GM23338 (cell line): ENCODE results near the gene SLAMF9. TPM values are rescaled to one million over a fixed set of nuclear protein-coding genes. Genes with fewer than 3 reads are reported as not detected.

Experiments used
- ATAC-seq: fragments of 200-7000 bp; cut with Tn5 transposase; 3 replicates; pipeline ENCODE4 v1.9.1; 2020
- DNase-seq: peaks from one replicate; pipeline ENCODE4 v3.0.0-alpha.2; 2015; ENCODE audit warnings: low spot score
- H2AFZ ChIP-seq: fragments of 200-600 bp; sonication (generic); 2 replicates; pipeline ENCODE4 v1.8.0; 2016; ENCODE audit warnings: antibody characterized with exemption, mild to moderate bottlenecking, moderate library complexity
- H3F3A ChIP-seq: fragments of 200-600 bp; sonication (generic); replicated peaks from 2 replicates; pipeline ENCODE4 v1.8.0; 2017; ENCODE audit warnings: antibody characterized with exemption, mixed run types, low read depth
- H3K27ac ChIP-seq: fragments of 200-600 bp; sonication (generic); 2 replicates; pipeline ENCODE4 v1.6.1; 2016; ENCODE audit warnings: low read depth
- H3K27me3 ChIP-seq: fragments of 200-600 bp; sonication (generic); 2 replicates; pipeline ENCODE4 v1.8.0; 2016; ENCODE audit warnings: mild to moderate bottlenecking, mixed run types, moderate library complexity; ENCODE audit not compliant: insufficient read depth
- H3K36me3 ChIP-seq: fragments of 200-600 bp; sonication (generic); 2 replicates; pipeline ENCODE4 v1.8.0; 2016; ENCODE audit warnings: mild to moderate bottlenecking; ENCODE audit not compliant: insufficient read depth
- H3K4me1 ChIP-seq: fragments of 200-600 bp; sonication (generic); 2 replicates; pipeline ENCODE4 v1.8.0; 2016; ENCODE audit warnings: mild to moderate bottlenecking, moderate library complexity; ENCODE audit not compliant: insufficient read depth
- H3K4me2 ChIP-seq: fragments of 200-600 bp; sonication (generic); 2 replicates; pipeline ENCODE4 v1.7.1; 2017; ENCODE audit warnings: mixed run types
- H3K4me3 ChIP-seq: fragments of 200-600 bp; sonication (generic); 2 replicates; pipeline ENCODE4 v1.6.1; 2016; ENCODE audit warnings: mixed run types
- H3K79me2 ChIP-seq: fragments of 200-600 bp; sonication (generic); replicated peaks from 2 replicates; pipeline ENCODE4 v1.8.0; 2017; ENCODE audit warnings: mild to moderate bottlenecking; ENCODE audit not compliant: insufficient read depth
- H3K9me2 ChIP-seq: fragments of 200-600 bp; sonication (generic); 2 replicates; pipeline ENCODE4 v1.8.0; 2017; ENCODE audit not compliant: insufficient read depth
- H4K20me1 ChIP-seq: fragments of 200-600 bp; sonication (generic); replicated peaks from 2 replicates; pipeline ENCODE4 v1.8.0; 2017; ENCODE audit warnings: mild to moderate bottlenecking; ENCODE audit not compliant: insufficient read depth
- H3K27ac Mint-ChIP-seq: 2 replicates; pipeline ENCODE4 v1.8.0; 2020; ENCODE audit warnings: inconsistent platforms, mild to moderate bottlenecking, moderate library complexity, mixed read lengths
- H3K27me3 Mint-ChIP-seq: 3 replicates; pipeline ENCODE4 v1.8.0; 2022; ENCODE audit warnings: low read depth, mild to moderate bottlenecking, moderate library complexity, mixed read lengths, inconsistent platforms; ENCODE audit not compliant: insufficient read depth, poor library complexity
- H3K36me3 Mint-ChIP-seq: 3 replicates; pipeline ENCODE4 v1.8.0; 2021; ENCODE audit warnings: low read depth, mild to moderate bottlenecking, inconsistent platforms, moderate library complexity, mixed read lengths
- H3K4me1 Mint-ChIP-seq: 3 replicates; pipeline ENCODE4 v1.8.0; 2020; ENCODE audit warnings: mild to moderate bottlenecking, inconsistent platforms, mixed read lengths
- H3K4me3 Mint-ChIP-seq: 3 replicates; pipeline ENCODE4 v1.8.0; 2021; ENCODE audit warnings: moderate library complexity, mild to moderate bottlenecking, inconsistent platforms, mixed read lengths
- H3K9me3 Mint-ChIP-seq: 3 replicates; pipeline ENCODE4 v1.8.0; 2020; ENCODE audit warnings: moderate library complexity, mild to moderate bottlenecking, inconsistent platforms, mixed read lengths
- CREB1 ChIP-seq: fragments of 250-450 bp; sonication (Bioruptor Pico); IDR thresholded peaks from 2 replicates; pipeline ENCODE4 v1.5.0; 2020; ENCODE audit warnings: low read depth, mild to moderate bottlenecking, moderate library complexity
- EZH2phosphoT487 ChIP-seq: fragments of 200-600 bp; sonication (generic); IDR thresholded peaks from one replicate; pipeline ENCODE4 v1.8.1; 2018; ENCODE audit warnings: antibody characterized with exemption; ENCODE audit not compliant: unreplicated experiment
- JUNB ChIP-seq: IDR thresholded peaks from one replicate; pipeline ENCODE4 v1.6.1; 2016; ENCODE audit warnings: antibody characterized with exemption; ENCODE audit not compliant: unreplicated experiment
- NANOG ChIP-seq: IDR thresholded peaks from 2 replicates; pipeline ENCODE4 v1.6.1; 2016; ENCODE audit warnings: antibody characterized with exemption, borderline replicate concordance
- POLR2AphosphoS5 ChIP-seq: IDR thresholded peaks from 2 replicates; pipeline ENCODE4 v1.6.1; 2016; ENCODE audit warnings: antibody characterized with exemption, low read depth
- ZNF114 ChIP-seq: fragments of 250-450 bp; sonication (Bioruptor Pico); IDR thresholded peaks from 2 replicates; pipeline ENCODE4 v1.5.0; 2020; ENCODE audit warnings: mild to moderate bottlenecking, moderate library complexity
- ZNF331 ChIP-seq: fragments of 250-450 bp; sonication (Bioruptor Pico); IDR thresholded peaks from 2 replicates; pipeline ENCODE4 v1.5.0; 2020; ENCODE audit warnings: low read depth, mild to moderate bottlenecking, moderate library complexity
- polyA plus RNA-seq: library from polyadenylated mRNA; unstranded; fragments of >200 nt; fragmentation: Nextera tagmentation; extraction: Ambion mirVana; gene quantifications from 2 replicates; pipeline ENCODE4 v1.2.1, GENCODE V29; 2016
- total RNA-seq: library from RNA; depleted of rRNA; stranded (reverse); fragments of >200 nt; shearing (Covaris generic); gene quantifications from 2 replicates; pipeline ENCODE4 v1.2.3, GENCODE V29; 2014
- TF ChIP-seq, protein P1 (sequence below): IDR thresholded peaks from one replicate; pipeline ENCODE4 v1.6.1; 2018; ENCODE audit warnings: antibody characterized with exemption; ENCODE audit not compliant: unreplicated experiment
- TF ChIP-seq, protein P2 (sequence below): fragments of 250-450 bp; sonication (Bioruptor Pico); IDR thresholded peaks from 2 replicates; pipeline ENCODE4 v1.5.0; 2020; ENCODE audit warnings: mild to moderate bottlenecking, moderate library complexity

The SLAMF9 gene
- total and polyA plus RNA-seq, 2 experiments from 2014 or later: not detected

DNA sequence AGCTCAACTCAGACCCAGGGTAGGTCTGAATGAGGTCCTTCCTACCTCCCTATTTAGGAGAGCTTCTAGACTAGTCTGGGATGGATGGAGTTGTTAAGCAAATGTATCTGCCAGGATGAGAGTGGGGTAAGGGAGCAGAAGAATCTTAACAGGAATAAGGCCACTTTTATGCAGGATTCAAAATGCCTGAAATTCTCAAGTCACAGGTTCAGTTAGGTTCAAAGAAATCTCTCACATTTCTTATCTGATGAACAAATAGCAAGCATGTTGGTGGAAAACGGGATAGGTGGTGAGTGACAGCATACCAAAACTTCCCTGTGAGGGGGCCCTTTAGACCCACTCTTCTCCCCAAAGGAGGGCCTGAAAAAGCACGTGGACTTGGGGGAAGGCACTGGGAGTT is 3.0 kb downstream of the SLAMF9 start (continued):
- TF ChIP-seq POLR2AphosphoS5: no peak
- TF ChIP-seq EZH2phosphoT487: no peak
- no peak for TF ChIP-seq ZNF331 (CRISPR knock-in tag)

DNA sequence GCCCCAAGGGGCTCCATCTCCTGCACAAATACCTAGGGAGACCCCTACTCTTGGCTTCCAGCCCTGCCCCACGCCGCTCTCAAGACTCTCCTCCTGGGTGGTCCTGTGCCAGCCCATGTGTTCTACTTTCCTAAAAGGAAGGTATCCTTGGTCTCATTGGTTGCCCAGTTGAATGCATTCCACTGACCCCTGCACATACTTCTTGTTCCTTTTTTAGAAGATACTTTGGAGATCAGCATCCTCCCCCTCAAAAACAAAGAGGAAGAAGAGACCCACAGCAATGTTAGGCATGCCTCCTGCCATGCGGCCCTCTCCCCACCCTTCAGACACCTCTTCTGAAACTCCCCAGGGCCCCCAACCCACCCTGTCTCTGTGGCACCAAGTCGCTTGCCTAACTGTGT is 4.1 kb downstream of the SLAMF9 start:
- no peak overlapping the region for H2AFZ ChIP-seq
- H3K36me3 Mint-ChIP-seq: no peaks in the 10 kb centered on the region
- H3K27me3 Mint-ChIP-seq: peaks cover 9% of the 10 kb centered on the region
- no peaks in the 10 kb centered on the region for H3K36me3 ChIP-seq
- H3K9me2 ChIP-seq: peaks cover 11% of the 10 kb centered on the region
- ATAC-seq (no peak), DNase-seq (no peak)
- H3K4me1 Mint-ChIP-seq: peaks cover 10% of the 10 kb centered on the region
- no peak overlapping the region for H3K4me3 ChIP-seq
- TF ChIP-seq ZNF331 (CRISPR knock-in tag) (no peak), NANOG (no peak), CREB1 (CRISPR knock-in tag) (no peak)
- H3K27ac Mint-ChIP-seq: no peak overlapping the region
- no peaks in the 10 kb centered on the region for H3K9me3 Mint-ChIP-seq
- no peak overlapping the region for H3K4me3 Mint-ChIP-seq
- H3K79me2 ChIP-seq: 0 out of 2 replicates have a peak, but pooled peaks cover under 1% of the 10 kb centered on the region
- H3K27me3 ChIP-seq: no peaks in the 10 kb centered on the region
- H3F3A ChIP-seq: no peaks in the 10 kb centered on the region
- H3K4me2 ChIP-seq: no peak overlapping the region
- H4K20me1 ChIP-seq: no peaks in the 10 kb centered on the region
- no peak overlapping the region for H3K27ac ChIP-seq
- peaks cover 8% of the 10 kb centered on the region for H3K4me1 ChIP-seq

DNA sequence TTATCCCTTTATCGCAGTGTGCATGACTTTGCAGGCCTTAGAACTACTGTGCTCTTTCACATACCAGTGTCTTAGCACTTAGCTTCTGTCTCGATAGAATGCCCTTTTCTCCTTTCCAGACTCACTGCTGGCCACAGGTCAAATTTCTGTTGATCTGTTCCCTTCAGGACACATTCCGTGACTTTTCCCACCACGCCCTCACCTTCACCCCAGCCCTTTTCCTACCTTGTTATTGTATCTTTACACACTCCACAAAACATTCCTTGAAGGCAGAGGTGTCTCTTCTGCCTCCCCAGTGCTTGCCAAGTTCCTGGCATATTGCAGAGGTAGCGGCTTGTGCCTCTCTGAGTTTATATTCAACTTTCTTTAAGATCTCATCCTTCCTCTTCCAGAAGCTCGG is 4.9 kb downstream of the SLAMF9 start:
- Mint-ChIP-seq H3K27me3 (peaks cover 8% of the 10 kb centered on the region), H3K9me3 (no peaks in the 10 kb centered on the region), H3K4me1 (peaks cover 18% of the 10 kb centered on the region), H3K4me3 (no peak overlapping the region), H3K27ac (no peak overlapping the region), H3K36me3 (no peaks in the 10 kb centered on the region)
- TF ChIP-seq POLR2AphosphoS5: no peak
- TF ChIP-seq ZNF114 (CRISPR knock-in tag): no peak
- TF ChIP-seq, protein P1, sequence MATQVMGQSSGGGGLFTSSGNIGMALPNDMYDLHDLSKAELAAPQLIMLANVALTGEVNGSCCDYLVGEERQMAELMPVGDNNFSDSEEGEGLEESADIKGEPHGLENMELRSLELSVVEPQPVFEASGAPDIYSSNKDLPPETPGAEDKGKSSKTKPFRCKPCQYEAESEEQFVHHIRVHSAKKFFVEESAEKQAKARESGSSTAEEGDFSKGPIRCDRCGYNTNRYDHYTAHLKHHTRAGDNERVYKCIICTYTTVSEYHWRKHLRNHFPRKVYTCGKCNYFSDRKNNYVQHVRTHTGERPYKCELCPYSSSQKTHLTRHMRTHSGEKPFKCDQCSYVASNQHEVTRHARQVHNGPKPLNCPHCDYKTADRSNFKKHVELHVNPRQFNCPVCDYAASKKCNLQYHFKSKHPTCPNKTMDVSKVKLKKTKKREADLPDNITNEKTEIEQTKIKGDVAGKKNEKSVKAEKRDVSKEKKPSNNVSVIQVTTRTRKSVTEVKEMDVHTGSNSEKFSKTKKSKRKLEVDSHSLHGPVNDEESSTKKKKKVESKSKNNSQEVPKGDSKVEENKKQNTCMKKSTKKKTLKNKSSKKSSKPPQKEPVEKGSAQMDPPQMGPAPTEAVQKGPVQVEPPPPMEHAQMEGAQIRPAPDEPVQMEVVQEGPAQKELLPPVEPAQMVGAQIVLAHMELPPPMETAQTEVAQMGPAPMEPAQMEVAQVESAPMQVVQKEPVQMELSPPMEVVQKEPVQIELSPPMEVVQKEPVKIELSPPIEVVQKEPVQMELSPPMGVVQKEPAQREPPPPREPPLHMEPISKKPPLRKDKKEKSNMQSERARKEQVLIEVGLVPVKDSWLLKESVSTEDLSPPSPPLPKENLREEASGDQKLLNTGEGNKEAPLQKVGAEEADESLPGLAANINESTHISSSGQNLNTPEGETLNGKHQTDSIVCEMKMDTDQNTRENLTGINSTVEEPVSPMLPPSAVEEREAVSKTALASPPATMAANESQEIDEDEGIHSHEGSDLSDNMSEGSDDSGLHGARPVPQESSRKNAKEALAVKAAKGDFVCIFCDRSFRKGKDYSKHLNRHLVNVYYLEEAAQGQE: no peak
- no peak for TF ChIP-seq EZH2phosphoT487
- TF ChIP-seq JUNB: no peak
- TF ChIP-seq ZNF331 (CRISPR knock-in tag): no peak
- TF ChIP-seq, protein P2, sequence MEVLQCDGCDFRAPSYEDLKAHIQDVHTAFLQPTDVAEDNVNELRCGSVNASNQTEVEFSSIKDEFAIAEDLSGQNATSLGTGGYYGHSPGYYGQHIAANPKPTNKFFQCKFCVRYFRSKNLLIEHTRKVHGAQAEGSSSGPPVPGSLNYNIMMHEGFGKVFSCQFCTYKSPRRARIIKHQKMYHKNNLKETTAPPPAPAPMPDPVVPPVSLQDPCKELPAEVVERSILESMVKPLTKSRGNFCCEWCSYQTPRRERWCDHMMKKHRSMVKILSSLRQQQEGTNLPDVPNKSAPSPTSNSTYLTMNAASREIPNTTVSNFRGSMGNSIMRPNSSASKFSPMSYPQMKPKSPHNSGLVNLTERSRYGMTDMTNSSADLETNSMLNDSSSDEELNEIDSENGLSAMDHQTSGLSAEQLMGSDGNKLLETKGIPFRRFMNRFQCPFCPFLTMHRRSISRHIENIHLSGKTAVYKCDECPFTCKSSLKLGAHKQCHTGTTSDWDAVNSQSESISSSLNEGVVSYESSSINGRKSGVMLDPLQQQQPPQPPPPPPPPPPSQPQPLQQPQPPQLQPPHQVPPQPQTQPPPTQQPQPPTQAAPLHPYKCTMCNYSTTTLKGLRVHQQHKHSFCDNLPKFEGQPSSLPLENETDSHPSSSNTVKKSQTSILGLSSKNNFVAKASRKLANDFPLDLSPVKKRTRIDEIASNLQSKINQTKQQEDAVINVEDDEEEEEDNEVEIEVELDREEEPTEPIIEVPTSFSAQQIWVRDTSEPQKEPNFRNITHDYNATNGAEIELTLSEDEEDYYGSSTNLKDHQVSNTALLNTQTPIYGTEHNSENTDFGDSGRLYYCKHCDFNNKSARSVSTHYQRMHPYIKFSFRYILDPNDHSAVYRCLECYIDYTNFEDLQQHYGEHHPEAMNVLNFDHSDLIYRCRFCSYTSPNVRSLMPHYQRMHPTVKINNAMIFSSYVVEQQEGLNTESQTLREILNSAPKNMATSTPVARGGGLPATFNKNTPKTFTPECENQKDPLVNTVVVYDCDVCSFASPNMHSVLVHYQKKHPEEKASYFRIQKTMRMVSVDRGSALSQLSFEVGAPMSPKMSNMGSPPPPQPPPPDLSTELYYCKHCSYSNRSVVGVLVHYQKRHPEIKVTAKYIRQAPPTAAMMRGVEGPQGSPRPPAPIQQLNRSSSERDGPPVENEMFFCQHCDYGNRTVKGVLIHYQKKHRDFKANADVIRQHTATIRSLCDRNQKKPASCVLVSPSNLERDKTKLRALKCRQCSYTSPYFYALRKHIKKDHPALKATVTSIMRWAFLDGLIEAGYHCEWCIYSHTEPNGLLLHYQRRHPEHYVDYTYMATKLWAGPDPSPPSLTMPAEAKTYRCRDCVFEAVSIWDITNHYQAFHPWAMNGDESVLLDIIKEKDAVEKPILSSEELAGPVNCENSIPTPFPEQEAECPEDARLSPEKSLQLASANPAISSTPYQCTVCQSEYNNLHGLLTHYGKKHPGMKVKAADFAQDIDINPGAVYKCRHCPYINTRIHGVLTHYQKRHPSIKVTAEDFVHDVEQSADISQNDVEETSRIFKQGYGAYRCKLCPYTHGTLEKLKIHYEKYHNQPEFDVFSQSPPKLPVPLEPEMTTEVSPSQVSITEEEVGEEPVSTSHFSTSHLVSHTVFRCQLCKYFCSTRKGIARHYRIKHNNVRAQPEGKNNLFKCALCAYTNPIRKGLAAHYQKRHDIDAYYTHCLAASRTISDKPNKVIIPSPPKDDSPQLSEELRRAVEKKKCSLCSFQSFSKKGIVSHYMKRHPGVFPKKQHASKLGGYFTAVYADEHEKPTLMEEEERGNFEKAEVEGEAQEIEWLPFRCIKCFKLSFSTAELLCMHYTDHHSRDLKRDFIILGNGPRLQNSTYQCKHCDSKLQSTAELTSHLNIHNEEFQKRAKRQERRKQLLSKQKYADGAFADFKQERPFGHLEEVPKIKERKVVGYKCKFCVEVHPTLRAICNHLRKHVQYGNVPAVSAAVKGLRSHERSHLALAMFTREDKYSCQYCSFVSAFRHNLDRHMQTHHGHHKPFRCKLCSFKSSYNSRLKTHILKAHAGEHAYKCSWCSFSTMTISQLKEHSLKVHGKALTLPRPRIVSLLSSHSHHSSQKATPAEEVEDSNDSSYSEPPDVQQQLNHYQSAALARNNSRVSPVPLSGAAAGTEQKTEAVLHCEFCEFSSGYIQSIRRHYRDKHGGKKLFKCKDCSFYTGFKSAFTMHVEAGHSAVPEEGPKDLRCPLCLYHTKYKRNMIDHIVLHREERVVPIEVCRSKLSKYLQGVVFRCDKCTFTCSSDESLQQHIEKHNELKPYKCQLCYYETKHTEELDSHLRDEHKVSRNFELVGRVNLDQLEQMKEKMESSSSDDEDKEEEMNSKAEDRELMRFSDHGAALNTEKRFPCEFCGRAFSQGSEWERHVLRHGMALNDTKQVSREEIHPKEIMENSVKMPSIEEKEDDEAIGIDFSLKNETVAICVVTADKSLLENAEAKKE (CRISPR knock-in tag): no peak
- H4K20me1 ChIP-seq: no peaks in the 10 kb centered on the region
- H3K4me1 ChIP-seq: peaks cover 15% of the 10 kb centered on the region
- H3K79me2 ChIP-seq: peaks cover 9% of the 10 kb centered on the region; the same call in 1 of the 2 replicates
- H3K9me2 ChIP-seq: peaks cover 11% of the 10 kb centered on the region
- H3K27ac ChIP-seq: no peak overlapping the region
- no peaks in the 10 kb centered on the region for H3K27me3 ChIP-seq
- no peak overlapping the region for H3K4me2 ChIP-seq
- no peak overlapping the region for H3K4me3 ChIP-seq
- H3K36me3 ChIP-seq: no peaks in the 10 kb centered on the region
- no peaks in the 10 kb centered on the region for H3F3A ChIP-seq
- H2AFZ ChIP-seq: no peak overlapping the region
- DNase-seq (no peak), ATAC-seq (no peak)
